G401.6 (cell line): ENCODE results near the gene PKN1.
"Not testable (repeated sequence)": the region's sequence is repeated elsewhere in the genome, so short reads cannot be mapped to it uniquely, and the experiment has no call there.

Experiments used
- FAIRE-seq: peaks from 2 replicates; lab custom pipeline; 2012; peaks lifted over from hg19 to GRCh38; lab: Jason Lieb, UNC

PKN1 gene

DNA sequence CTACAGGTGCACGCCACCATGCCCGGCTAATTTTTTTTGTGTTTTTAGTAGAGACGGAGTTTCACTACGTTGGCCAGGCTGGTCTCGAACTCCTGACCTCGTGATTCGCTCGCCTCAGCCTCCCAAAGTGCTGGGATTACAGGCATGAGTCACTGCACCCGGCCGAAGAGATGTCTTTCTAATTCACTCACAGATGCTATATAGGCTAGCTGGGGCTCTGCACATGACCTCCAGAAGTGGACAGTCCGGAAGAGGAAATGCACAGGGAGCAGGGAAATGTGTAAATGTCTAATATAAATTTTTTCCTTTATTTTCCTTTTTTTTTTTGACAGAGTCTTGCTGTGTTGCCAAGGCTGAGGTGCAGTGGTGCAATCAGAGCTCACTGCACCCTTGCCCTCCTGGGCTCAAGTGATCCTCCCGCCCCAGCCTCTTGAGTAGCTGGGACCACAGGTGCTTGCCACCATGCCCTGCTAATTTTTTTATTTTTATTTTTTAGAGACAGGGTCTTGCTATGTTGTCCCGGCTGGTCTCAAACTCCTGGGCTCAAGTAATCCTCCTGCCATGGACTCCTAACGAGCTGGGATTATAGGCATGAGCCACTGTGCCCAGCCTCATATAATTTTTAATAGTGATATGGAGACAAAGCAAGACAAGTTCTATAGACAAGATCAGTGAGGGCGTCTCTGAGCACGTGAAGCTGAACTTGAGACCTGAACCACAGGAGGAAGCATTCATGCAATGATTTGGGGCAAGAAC, 54.4 kb downstream of the PKN1 start:
- FAIRE-seq: no peak

DNA sequence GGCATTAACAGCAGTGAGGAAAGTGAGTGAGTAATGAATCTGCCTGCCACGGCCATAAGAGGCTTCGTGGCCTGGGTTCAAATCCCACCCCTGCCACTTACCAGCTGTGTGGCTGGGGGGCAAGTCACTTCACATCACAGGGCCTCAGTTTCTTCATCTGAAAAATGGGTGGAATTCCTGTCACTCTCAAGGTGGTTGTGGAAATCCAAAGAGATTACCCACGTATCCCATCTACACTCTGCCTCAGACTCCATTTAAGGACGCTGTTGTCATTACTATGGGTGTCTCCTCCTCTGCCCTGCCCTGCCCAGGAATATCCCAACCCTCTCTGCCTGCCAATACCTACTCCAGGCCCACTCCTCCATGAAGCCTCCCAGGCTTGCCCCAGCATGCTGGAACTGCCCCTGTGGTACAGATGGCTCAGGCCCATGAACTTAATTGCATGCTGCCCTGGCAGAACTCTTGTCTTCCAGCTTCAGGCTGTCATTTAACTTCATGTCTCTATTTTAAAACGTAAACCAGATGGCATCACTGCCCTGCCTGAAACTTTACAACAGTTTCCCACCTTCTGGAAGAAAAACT, 59.7 kb downstream of the PKN1 start:
- FAIRE-seq: no peak

DNA sequence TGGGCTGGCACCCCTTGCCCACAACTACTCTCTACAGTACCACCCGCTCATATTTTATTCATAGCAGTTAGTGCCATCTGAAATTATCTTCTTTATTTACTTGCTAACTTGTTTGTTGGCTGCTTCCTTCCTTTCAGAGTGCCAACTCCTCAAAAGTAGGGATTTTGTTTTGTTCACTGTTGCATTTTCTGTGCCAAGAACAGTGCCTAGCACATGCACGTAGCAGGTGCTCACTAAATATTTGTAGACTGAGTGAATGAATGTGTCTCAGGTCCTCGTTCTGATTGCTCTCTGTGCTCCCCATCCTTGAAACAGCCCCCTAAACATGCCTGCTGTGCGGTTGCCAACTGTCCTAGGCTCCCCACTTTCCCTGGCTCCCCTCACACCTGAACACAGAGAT, 61.3 kb downstream of the PKN1 start:
- FAIRE-seq: no peak

DNA sequence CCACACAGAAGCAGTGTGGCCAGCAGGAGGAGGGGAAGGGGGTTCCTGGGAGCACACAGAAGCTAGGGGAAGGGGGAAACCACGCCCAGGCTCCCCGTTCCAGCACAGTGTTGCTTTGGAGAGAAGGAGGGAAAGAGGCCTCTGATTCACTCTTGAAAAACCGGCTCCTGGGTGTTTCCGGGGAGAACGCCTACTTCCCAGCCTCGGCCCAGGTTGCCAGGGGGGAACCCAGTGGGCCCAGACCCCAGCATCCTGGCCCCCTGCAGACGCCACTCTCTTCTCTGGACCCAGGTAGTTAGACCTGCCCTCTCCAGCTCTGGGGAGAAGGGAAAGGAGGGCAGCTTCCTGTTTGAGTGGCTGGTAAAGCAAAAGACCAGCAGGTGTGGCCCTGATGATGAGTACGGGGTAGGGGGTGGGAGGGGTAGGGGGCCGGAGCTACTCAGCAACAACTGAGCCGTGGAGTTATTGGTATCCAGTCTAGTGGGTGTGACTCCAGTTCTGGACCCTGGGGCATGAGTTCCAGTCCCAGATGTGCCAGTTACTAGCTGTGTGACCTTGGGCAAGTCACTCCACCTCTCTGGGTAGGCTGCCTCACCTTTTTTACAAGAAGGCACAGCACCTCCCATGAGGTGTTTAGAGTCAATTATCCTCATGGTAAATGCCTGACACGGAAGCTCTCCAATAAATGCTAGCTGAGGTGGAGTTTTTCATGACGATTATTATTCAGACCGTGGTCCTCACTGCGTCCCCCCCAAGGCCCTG, 62.0 kb downstream of the PKN1 start:
- no peak for FAIRE-seq

DNA sequence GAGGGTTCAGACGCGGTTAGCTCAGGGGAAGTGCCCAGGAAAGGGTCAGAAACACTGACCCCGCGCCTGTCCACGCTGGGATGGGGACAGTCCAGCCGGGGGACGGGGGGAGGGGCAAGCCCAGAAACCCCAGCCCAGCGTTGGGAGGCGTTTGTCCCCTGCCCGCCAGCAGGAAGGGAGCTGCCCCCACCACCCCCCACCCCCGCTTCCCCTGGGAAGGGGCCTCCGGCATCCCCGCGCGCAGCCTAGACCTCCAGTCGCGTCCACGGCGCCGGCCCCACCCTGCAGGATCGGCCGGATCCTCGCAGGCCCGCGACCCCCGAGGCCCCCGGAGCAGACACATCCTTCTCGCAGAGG, 62.5 kb downstream of the PKN1 start:
- FAIRE-seq: no peak

DNA sequence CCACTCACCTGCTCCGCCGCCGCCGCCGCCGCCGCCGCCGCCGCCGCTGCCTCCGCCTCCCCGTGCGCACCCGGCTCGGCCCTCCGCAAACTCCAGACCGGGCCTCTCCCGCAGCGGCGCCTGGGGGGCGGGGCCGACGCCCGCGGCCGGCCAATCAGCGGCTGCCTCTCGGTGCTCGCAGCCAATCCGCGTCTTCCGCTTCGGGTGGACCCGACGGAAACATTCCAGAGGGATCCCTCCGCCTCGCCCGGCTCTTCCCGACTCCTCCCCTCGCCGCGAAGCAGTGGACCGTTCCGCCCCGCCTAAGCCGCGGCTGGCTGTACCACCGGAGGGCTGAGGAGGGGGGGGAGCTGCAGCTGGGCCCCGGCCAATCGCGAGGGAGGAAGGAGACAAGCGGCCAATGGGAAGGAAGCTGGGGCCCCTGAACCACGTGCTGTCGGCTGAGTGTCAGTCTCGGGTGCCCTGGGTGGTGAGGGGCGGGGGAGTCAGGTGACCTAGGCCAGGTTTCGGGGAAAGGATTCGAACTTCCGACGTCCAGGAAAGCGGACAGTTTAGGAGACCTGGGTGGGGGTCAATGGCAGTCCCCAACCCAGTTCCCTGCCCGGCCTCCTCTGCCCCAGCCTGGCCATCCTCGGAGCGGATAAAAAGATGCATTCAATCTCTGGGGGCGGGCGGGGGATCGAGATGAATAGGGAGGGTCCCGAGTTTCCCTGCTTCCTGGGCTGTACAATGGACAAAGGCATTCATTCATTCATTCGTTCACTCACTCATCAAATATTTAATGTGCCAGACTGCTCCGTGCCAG, 63.1 kb downstream of the PKN1 start, which contains the start of gene GIPC1:
Gene GIPC1 (minus strand): TSS at position 99 of the 805 bp plus-strand sequence. CDS start 13,151 bp downstream, outside the sequence.
- FAIRE-seq: peak; percentile 98

DNA sequence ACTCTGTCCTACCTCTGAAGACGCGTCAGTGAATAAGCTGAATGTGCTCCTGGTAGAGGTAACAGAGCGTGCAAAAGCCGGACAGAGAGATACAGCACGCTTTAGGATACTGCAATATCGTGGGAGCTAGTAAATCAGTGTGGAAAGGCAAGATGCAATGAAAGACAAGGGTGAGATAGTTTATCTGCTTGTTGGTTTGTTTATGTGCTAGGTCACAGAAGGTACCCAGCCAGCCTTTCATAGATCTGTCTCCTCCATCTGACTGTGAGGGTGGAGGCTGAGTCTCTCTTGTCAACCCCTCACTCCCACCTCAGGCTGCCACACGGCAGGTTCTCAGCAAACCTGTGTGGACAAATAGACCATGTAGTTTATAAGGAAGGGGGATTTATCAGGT, 63.7 kb downstream of the PKN1 start:
- no peak for FAIRE-seq

DNA sequence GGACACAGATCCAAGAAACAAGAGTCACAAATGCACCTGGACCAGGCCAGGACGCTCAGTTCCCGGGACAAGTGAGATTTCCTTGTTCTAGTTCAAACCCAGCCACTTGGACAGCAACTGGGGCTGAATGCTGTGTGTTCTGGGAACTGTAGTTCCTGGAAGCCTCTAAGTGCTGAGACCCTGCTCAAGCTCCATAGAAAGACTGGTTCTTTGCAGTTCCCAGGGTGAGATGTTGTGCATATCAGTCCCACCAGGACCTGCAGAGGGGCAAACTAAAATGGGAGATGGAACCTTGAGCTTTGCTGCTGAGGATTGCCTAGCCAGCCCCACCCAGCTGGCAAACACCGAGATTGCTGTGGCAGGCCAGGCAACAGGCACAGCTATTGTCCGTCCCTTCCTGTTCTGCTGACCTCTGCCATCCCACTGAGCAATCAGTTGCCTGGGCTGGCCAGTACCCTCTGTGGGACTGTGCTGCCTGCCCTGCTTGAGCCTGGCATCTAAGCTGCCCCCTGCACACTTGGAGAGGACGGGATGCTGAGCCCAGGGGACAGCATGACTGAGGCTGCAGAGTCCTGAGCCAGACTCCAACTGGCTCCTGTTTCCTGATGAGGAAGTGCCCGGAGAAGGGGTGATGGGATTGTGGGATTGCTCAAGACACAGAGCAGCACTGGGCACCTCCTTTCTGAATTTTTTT, 64.3 kb downstream of the PKN1 start:
- no peak for FAIRE-seq

DNA sequence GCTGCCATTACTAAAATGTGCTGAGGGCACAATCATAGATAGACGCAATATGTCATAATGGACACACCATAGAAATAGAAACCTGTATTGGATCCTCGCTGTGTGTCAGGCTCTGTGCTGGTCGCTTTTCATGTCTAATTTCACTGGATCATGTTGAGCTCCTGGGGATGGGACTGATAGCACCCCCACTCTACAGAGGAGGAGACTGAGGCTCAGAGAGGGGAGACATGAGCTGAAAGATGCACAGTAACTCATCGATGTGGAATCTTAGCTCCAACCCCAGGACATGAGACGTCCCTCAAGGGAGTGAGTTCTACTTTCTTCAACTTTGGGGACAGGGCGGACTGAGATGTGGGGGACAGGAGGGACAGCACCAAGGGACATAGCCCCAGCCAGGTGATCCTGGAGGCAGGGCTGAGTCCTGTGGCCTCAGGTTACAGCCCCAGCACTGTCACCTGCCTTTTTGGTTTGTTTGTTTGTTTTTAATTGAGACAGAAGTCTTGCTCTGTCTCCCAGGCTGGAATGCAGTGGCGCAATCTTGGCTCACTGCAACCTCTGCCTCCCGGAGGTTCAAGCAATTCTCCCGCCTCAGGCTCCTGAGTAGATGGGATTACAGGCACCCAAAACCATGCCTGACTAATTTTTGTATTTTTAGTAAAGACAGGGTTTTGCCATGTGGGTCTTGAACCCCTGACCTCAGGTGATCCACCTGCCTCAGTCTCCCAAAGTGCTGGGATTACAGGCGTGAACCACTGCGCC, 69.4 kb downstream of the PKN1 start:
- no peak for FAIRE-seq

DNA sequence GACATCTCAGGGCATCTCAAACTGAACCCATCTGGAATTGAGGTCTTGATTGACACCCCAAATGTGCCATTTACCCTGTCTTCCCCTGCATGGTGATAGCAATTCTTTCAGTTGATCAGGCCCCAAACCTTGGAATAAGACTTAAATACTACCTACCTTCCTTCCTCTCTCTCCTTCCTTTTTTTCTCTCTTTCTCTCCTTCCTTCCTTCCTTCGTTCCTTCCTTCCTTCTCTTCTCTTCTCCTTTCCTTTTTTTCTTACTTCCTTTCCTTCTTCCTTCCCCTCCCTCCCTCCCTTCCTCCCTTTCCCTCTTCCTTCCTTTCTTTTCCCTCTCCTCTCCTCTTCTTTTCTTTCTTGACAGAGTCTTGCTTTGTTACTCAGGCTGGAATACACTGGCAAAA, 70.2 kb downstream of the PKN1 start:
- no peak for FAIRE-seq

DNA sequence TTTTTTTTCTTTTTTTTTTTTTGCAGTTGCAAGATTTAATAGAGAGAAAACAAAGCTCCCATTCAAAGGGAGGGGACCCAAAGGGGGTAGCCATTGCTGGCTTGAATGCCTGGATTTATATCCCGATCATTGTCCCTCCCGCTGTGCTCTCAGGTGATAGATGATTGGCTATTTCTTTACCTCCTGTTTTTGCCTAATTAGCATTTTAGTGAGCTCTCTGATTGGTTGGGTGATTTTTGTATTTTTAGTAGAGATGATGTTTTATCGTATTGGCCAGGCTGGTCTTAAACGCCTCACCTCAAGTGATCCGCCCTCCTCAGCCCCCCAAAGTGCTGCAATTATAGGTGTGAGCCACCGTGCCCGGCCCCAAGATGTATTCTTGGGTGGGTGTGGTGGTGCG, 71.5 kb downstream of the PKN1 start:
- not testable (repeated sequence) for FAIRE-seq

DNA sequence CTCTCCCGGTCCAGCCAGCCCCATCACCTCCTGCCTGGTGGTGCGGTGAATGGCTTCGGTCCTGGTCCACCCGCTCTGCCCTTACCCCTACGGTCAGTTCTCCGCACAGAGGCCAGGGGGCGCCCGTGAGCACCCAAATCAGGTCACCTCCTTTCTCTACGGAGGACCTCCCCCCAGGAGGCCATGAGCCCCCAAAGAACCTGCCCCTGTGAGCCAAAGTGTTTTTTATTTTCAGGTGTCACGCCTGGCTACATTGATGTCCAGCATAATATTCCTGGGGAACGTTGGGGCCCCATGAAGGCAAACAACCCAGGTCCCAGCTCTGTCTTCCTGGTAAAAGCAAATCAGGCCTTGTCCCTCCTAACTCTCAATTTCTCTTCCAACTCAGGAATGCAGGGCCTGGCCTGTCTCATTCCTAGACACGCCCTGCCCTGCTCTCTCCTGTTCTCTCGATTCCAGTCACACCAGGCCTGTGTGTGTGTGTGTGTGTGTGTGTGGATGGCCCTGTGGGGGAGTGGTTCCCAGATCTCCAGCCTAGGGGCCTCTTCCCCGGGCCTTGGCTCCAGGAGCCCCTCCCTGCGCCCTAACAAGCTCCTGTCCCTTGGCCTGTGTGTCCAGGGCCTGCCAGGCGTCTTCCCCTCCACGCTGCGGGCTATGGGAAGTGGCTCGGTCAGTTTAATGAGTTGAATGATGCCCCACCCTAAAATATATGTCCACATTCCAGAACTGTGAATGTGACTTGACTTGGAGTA, 72.6 kb downstream of the PKN1 start:
- no peak for FAIRE-seq

DNA sequence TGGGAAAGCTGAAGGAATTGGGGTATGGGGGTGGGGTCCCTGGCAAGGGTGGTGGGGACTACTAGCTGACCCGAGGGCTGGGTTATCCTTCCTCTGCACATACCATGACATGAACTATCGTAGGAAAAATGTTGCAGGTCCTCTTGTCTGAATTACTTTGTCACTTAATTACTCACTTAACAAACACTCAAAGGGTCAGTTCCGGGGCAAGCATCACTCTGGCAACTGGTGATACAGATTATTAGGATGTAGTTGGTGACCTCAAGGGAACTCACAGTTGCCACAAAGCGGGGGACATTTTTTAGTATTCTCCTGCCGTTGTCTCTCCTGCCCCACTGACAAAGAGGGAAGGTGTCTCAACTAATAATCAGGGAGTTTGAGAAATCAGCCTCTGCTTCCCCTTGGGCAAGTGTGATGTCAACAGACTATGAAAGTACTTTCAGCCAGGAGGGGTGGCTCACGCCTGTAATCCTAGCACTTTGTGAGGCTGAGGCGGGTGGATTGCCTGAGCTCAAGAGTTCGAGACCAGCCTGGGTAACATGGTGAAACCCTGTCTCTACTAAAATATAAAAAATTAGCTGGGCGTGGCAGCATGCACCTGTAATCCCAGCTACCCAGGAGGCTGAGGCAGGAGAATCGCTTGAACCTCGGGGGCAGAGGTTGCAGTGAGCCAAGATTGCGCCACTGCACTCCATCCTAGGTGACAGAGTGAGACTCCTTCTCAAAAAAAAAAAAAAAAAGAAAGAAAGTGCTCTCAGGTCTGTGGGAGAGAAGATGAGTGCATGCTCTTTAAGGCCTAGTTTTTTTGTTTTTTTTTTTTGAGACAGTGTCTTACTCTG, 74.8 kb downstream of the PKN1 start:
- FAIRE-seq: no peak

DNA sequence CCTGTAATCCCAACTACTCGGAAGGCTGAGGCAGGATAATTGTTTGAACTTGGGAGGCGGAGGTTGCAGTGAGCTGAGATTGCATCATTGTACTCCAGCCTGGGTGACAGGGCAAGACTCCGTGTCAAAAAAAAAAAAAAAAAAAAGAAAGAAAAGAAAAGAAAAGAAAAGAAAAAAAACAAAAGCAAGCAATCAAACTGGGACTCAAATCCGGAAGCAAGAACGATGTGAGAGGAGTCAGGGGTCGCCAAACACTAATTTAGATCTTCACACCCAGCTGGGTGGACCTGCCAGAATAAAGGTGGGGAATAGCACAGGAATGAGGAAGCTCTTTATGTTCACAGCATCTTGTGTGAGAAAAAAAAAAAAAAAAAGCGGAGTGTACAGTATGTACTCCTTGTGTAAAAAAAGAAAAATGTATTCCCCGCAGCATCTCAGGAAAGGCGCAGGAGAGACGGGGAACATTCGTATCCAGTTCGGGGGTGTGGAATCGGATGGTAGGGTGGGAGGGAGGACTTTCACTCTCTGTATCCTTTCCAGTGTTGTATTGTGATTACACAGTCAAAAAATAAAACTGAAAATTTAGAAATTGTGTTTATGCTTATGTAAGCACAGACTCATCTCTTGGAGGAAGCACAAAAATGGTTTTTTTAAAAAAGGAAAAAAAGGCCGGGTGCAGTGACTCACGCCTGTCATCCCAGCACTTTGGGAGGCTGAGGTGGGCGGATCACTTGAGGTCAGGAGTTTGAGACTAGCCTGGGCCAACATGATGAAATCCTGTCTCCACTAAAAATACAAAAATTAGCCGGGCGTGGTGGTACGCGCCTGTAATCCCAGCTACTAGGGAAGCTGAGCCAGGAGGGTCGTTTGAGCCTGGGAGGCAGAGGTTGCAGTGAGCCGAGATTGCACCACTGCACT, 77.5 kb downstream of the PKN1 start:
- no peak for FAIRE-seq

DNA sequence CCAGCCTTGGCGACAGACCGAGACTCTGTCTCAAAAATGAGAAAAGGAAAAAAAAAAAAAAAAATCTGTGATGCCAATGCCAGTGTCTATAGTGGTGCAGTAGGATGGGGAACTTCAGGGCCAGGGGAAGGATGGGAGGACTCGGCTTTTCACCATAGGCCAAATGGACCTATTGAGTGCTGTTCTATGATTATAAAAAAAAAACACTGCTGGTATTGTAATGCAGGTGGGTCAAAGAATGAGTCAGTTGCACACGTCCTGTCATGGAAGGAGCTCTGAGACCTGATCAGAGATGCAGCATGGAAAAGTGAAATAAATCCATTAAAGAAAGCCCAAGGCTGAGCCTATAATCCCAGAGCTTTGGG, 78.1 kb downstream of the PKN1 start:
- FAIRE-seq: no peak

DNA sequence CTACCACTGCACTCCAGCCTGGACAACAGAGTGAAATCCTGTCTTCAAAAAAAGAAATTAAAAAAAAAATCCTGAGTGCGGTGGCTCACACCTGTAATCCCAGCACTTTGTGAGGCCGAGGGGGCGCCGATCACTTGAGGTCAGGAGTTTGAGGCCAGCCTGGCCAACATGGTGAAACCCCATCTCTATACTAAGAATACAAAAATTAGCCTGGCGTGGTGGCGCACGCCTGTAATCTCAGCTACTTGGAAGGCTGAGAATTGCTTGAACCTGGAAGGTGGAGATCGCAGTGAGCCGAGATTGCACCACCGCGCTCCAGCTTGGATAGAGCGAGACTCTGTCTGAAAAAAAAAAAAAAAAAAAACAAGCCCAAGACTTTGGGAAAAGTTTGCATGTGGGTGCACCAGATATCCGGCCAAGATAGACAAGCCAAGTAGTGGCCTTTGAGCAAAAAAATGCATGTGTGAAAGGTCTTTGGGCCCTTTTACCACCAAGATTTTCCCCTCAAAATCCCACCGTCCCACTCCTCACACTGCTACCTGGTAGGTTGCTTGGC, 79.4 kb downstream of the PKN1 start:
- FAIRE-seq: no peak

DNA sequence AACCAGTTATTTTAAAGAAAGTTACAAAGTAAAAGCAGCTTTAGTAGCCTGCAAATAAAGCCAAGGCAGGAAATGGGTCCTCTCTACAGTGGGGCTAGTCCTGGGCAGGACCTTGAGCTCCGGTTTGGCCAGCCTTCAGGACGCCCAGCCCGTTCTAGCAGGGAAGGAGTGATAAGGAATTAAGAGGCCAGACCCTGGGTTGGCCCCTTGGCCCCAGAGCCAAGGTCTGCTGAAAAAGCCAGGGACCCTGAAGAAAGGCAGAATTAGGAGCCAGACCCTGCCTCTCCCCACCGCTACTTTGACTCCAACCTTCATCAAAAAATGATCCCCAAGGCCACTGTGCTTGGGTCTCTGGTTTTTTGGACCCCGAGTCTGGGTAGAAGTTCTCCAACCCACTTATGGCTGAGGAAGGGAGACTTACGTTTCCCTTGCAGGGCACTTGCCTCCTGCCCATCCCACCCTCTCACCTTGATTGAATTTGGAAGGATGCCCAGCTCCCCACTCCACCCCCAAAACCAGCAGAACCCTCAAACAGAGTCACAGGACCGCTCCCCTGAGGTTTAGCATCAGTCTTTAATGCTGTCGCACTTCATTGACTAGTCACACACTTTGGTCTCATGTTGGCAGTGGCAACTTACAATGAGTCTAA, 81.2 kb downstream of the PKN1 start:
- no peak for FAIRE-seq
